Transverse colon (tissue), 4 donors: ENCODE data around the gene MGMT. TPM values are rescaled to one million over a fixed set of nuclear protein-coding genes. Genes with fewer than 3 reads are reported as not detected.

Experiments
- DNase-seq: peaks from one replicate; pipeline ENCODE4 v3.0.0-alpha.2; 2019
- H3K27ac ChIP-seq, 4 donors: fragments of 200-600 bp; sonication (generic); 2 replicates each; pipeline ENCODE4 v1.5.1; 2016 to 2018; ENCODE audit warnings: inconsistent platforms in 4 of 4
- H3K27me3 ChIP-seq: fragments of 200-600 bp; sonication (generic); 2 replicates; pipeline ENCODE4 v1.5.1; 2017; ENCODE audit warnings: inconsistent platforms
- H3K36me3 ChIP-seq, 4 donors: fragments of 200-600 bp; sonication (generic); 2 replicates each; pipeline ENCODE4 v1.5.1; 2017 to 2019; ENCODE audit warnings: inconsistent platforms in 4 of 4
- H3K4me1 ChIP-seq, 4 donors: fragments of 200-600 bp; sonication (generic); 2 replicates each; pipeline ENCODE4 v1.5.1; 2017 to 2020; ENCODE audit warnings: inconsistent platforms in 4 of 4
- H3K4me3 ChIP-seq, 4 donors: fragments of 200-600 bp; sonication (generic); 1 replicate in 1 of 4; 2 replicates in 3 of 4; pipeline versions ENCODE4 v1.5.1 to v1.6.1; 2017 to 2019; ENCODE audit warnings: inconsistent platforms in 4 of 4
- H3K9me3 ChIP-seq, 2 donors: fragments of 200-600 bp; sonication (generic); 2 replicates each; pipeline ENCODE4 v1.5.1; 2017 to 2019; ENCODE audit warnings: inconsistent platforms in 2 of 2
- CTCF ChIP-seq, 5 experiments: fragments of 200-600 bp in 3 of 5; fragments of 450-650 bp in 2 of 5; sonication (generic) in 3 of 5; IDR thresholded peaks; 1 replicate in 2 of 5; 2 replicates in 3 of 5; pipeline ENCODE4 v1.5.1; 2016 to 2017; ENCODE audit warnings: antibody characterized with exemption in 5 of 5, inconsistent platforms in 3 of 5, mild to moderate bottlenecking in 2 of 5, moderate library complexity in 1 of 5
- EP300 ChIP-seq: sonication (generic); formaldehyde crosslinking; IDR thresholded peaks from one replicate; pipeline ENCODE4 v1.6.1; 2017; ENCODE audit warnings: antibody characterized with exemption, low read depth
- POLR2A ChIP-seq: fragments of 450-650 bp; IDR thresholded peaks from one replicate; pipeline ENCODE4 v1.6.1; 2016; ENCODE audit warnings: antibody characterized with exemption, mild to moderate bottlenecking, moderate library complexity
- POLR2AphosphoS5 ChIP-seq, 3 donors: sonication (generic); formaldehyde crosslinking; IDR thresholded peaks; one replicate each; pipeline ENCODE4 v1.6.1; 2016; ENCODE audit warnings: antibody characterized with exemption in 3 of 3
- WGBS, 2 donors: methylation state at CpG; one replicate each; pipeline ENCODE4 v1.1.5; 2018; ENCODE audit warnings: low coverage in 1 of 2; 5-methylcytosine and 5-hydroxymethylcytosine counted together
- in situ Hi-C, 4 donors: fragments of 200-750 bp; cut with MboI; loops; one replicate each; pipeline versions ENCODE4 v1.15.0 to v1.15.1; 2017; ENCODE audit warnings: low sequenced_read_pairs in 3 of 4, low pct_ligation_motif_present in 1 of 4, low pct_unique_long_range_greater_than_20kb in 1 of 4
- intact Hi-C: fragments of 100-400 bp; cut with DNase I; formaldehyde crosslinking; loops from one replicate; pipeline ENCODE4 v1.15.1; 2023; ENCODE audit warnings: low total_unique reads
- total RNA-seq, 4 donors: library from RNA; depleted of rRNA; stranded (reverse); fragments of >200 nt; gene quantifications; one replicate each; pipeline ENCODE4 v1.1.0, GENCODE V29; 2016

Gene MGMT
- total RNA-seq, 4 donors from 2014 or later: 6.6 to 28.9 (median 14.0) TPM

GRCh38 chr10:129788215-129788614 lies 321.2 kb downstream of the MGMT start:
- TF ChIP-seq POLR2AphosphoS5 (IDR thresholded peaks at IDR 0.05) (no peak), EP300 (no peak), CTCF (IDR thresholded peaks at IDR 0.05) (no peak), POLR2A (no peak)
- no peaks in the 10 kb centered on the region for H3K4me1 ChIP-seq
- in situ Hi-C loops: no loop called here
- H3K27me3 ChIP-seq: no peaks in the 10 kb centered on the region
- intact Hi-C loops: no loop called here
- no peak for DNase-seq
- 90% methylated on average over 9 of the region's 10 CpGs; no CpG with 5 or more reads in 1 of the 2 donors for WGBS, 2 donors
- no peaks in the 10 kb centered on the region for H3K36me3 ChIP-seq
- peaks cover 0 to 7% of the 10 kb centered on the region in 2 donors for H3K9me3 ChIP-seq
- H3K27ac ChIP-seq: no peak overlapping the region
- no peak overlapping the region for H3K4me3 ChIP-seq

GRCh38 chr10:129790715-129791446 lies 323.8 kb downstream of the MGMT start:
- Histone ChIP-seq H3K4me3 (no peak overlapping the region), H3K27me3 (no peaks in the 10 kb centered on the region), H3K36me3 (no peaks in the 10 kb centered on the region), H3K4me1 (no peaks in the 10 kb centered on the region), H3K9me3 (peaks cover 0 to 7% of the 10 kb centered on the region in 2 donors), H3K27ac (no peak overlapping the region)
- WGBS, 2 donors: 81 to 91% methylated on average over 9 to 17 of the region's 17 CpGs
- no peak for DNase-seq
- intact Hi-C loops (no loop called here), in situ Hi-C loops (no loop called here)
- no peak for TF ChIP-seq CTCF (IDR thresholded peaks at IDR 0.05)
- TF ChIP-seq POLR2AphosphoS5 (IDR thresholded peaks at IDR 0.05): no peak
- TF ChIP-seq EP300: no peak
- no peak for TF ChIP-seq POLR2A

- in situ Hi-C loops (no loop called here), intact Hi-C loops (no loop called here)
- H3K27ac ChIP-seq: no peak overlapping the region
- H3K36me3 ChIP-seq: no peaks in the 10 kb centered on the region
- WGBS, 2 donors: 88 to 89% methylated on average over 6 to 7 of the region's 7 CpGs
- TF ChIP-seq POLR2AphosphoS5 (IDR thresholded peaks at IDR 0.05) (no peak), EP300 (no peak), CTCF (IDR thresholded peaks at IDR 0.05) (no peak)
- peaks cover 0 to 7% of the 10 kb centered on the region in 2 donors for H3K9me3 ChIP-seq
- no peaks in the 10 kb centered on the region for H3K27me3 ChIP-seq
- H3K4me3 ChIP-seq: no peak overlapping the region
- DNase-seq: no peak
- H3K4me1 ChIP-seq: no peaks in the 10 kb centered on the region
These were observed 325.1 kb downstream of the MGMT start for GRCh38 chr10:129792141-129792540.

GRCh38 chr10:129792864-129793263 lies 325.8 kb downstream of the MGMT start:
- Histone ChIP-seq H3K27me3 (no peaks in the 10 kb centered on the region), H3K9me3 (peaks cover 0 to 7% of the 10 kb centered on the region in 2 donors), H3K27ac (no peak overlapping the region), H3K4me3 (no peak overlapping the region), H3K36me3 (no peaks in the 10 kb centered on the region), H3K4me1 (no peaks in the 10 kb centered on the region)
- intact Hi-C loops: no loop called here
- DNase-seq: no peak
- in situ Hi-C loops: no loop called here
- TF ChIP-seq POLR2AphosphoS5 (IDR thresholded peaks at IDR 0.05): no peak
- TF ChIP-seq CTCF (IDR thresholded peaks at IDR 0.05): no peak
- no peak for TF ChIP-seq POLR2A
- WGBS, 2 donors: 95 to 100% methylated on average over 1 to 10 of the region's 10 CpGs
